ENCODE results near the gene EEF1AKMT4.

DNA sequence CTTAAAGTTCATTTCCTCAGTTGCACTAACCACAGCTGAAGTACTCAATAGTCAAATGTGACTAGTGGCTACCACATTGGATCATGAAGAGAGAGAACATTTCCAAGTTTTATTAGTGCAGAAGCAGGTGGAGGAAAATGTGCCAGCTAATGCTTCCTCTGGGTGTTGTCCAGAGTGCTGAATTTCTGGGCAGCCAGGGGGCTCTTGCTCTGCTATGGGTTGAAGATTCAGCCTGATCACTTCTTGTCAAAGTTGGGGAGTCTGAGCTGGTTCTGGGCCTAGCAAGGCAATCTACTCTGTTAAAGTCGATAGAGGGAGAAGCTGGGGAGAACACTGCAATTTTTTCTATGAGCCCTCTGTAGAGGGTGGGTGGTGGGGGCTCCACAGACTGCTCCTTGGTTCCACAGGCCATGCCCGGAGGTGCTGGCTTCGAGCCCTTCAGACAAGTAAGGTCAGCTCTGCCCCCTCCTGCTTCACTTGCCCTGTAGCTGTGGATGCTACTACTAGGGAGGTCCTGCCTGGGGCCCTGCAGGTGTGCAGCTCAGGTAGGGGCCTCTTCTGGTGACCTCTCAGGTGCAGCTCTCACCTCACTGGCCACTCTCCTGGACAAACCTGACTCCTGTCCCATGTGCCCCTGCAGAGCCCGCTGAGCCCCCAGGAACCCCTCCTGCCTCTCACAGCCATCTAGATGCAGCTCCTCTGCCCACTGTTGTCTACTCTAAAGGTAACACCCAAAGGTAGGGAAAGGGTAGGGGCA, 8.9 kb upstream of the EEF1AKMT4 start:
- TF ChIP-seq POLR2A (IDR thresholded peaks at IDR 0.05; ENCODE audit: low read depth, low read length) (no peak), POLR2AphosphoS5 (IDR thresholded peaks at IDR 0.05; ENCODE audit: low read depth, low read length) (no peak), TAF1 (IDR thresholded peaks at IDR 0.05; ENCODE audit: low read depth, low read length) (no peak), POU2F2 (IDR thresholded peaks at IDR 0.05; ENCODE audit: low read depth, low read length) (no peak), SPI1 (IDR thresholded peaks at IDR 0.05; ENCODE audit: low read depth, low read length) (no peak)
